ENCODE results near the gene PON1. TPM values are rescaled to one million over a fixed set of nuclear protein-coding genes. Genes with fewer than 3 reads are reported as not detected.

Gene PON1
- total RNA-seq, 1 experiment from 2014 or later = not detected

DNA sequence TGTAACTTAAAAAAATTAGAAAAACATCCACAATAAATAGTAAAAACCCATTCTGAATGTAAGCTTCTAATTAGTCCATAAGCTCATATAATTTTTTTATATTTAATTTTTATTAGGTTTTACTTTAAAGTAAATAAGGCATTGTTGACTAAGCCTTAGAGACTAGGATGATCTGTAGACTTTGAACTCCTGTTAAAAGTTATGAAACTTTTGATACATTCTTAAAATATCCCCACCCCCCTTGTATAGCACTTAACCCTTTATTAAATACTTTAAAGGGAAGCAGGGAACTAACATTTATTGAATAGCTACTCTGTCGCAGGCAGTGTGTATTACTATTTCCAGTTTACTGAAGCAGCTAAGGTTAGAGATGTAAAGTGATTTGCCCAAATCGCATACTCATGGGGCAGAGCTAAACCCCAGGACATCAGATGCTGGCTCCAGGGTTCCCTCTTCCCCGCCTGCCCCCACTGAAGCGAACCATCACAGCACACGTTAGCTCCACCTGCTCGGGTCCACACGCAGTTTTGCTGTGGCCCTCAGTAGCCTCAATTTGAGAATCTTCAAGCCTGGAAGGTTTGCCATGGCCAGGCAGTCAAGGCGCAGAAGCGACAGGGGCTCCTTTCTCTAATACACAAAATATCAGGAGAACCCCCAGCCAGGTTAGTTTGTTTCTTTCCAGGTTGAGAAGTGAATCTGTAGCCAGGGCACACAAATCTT, 762 bp downstream of the PON1 start:
- Mint-ChIP-seq H3K27ac (ENCODE audit: low read depth, unreplicated experiment) (no peak overlapping the region), H3K4me3 (ENCODE audit: unreplicated experiment) (no peak overlapping the region), H3K9me3 (ENCODE audit: unreplicated experiment) (peaks cover 9% of the 10 kb centered on the region), H3K27me3 (ENCODE audit: insufficient read depth, unreplicated experiment) (peaks cover 18% of the 10 kb centered on the region), H3K4me1 (ENCODE audit: insufficient read depth, unreplicated experiment) (no peaks in the 10 kb centered on the region), H3K36me3 (ENCODE audit: insufficient read depth, unreplicated experiment) (no peaks in the 10 kb centered on the region)
- TF ChIP-seq, protein P1, sequence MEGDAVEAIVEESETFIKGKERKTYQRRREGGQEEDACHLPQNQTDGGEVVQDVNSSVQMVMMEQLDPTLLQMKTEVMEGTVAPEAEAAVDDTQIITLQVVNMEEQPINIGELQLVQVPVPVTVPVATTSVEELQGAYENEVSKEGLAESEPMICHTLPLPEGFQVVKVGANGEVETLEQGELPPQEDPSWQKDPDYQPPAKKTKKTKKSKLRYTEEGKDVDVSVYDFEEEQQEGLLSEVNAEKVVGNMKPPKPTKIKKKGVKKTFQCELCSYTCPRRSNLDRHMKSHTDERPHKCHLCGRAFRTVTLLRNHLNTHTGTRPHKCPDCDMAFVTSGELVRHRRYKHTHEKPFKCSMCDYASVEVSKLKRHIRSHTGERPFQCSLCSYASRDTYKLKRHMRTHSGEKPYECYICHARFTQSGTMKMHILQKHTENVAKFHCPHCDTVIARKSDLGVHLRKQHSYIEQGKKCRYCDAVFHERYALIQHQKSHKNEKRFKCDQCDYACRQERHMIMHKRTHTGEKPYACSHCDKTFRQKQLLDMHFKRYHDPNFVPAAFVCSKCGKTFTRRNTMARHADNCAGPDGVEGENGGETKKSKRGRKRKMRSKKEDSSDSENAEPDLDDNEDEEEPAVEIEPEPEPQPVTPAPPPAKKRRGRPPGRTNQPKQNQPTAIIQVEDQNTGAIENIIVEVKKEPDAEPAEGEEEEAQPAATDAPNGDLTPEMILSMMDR (IDR thresholded peaks at IDR 0.05; ENCODE audit: unreplicated experiment) = no peak
- ChIA-PET CTCF (interaction anchor here (0.5 to 1.5 kb wide), 4 partner anchors 37 to 367 kb away, joined by 3 to 4 read pairs (median 3); no protein-coding TSS in a partner anchor), POLR2A (no interaction called here)
- no peak for DNase-seq (ENCODE audit: unreplicated experiment)
- BruUV-seq (replicated peaks) = no TSS peak
- intact Hi-C loops (cut with micrococcal nuclease) = no loop called here

DNA sequence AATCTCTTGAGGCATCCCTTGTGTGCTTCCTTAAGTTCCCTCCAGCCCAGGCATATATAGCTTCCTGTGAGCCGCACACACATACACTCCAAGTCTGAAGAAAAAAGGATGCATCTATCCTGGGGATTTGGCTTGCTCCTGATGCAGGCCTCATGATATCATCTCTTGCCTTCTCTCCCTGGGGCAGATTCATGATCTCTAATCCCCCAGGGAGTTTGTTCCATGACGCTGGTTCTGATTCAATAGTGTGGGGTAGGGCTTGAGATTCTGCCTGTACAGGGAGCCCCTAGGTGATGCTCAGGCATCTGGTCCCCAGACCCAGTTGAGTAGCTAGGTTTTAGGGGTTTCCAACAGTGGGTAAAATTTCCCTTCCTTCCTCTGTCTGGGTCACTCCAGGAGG, 1.5 kb downstream of the PON1 start:
- TF ChIP-seq, protein P1 (IDR thresholded peaks at IDR 0.05; ENCODE audit: unreplicated experiment) = no peak
- ChIA-PET POLR2A (no interaction called here), CTCF (interaction anchor here (0.6 to 1.5 kb wide), 3 partner anchors 36 to 367 kb away, joined by 3 to 4 read pairs (median 3); no protein-coding TSS in a partner anchor)
- intact Hi-C loops (cut with micrococcal nuclease) = no loop called here
- Mint-ChIP-seq H3K4me3 (ENCODE audit: unreplicated experiment) (no peak overlapping the region), H3K36me3 (ENCODE audit: insufficient read depth, unreplicated experiment) (no peaks in the 10 kb centered on the region), H3K9me3 (ENCODE audit: unreplicated experiment) (peaks cover 9% of the 10 kb centered on the region), H3K4me1 (ENCODE audit: insufficient read depth, unreplicated experiment) (no peaks in the 10 kb centered on the region), H3K27ac (ENCODE audit: low read depth, unreplicated experiment) (no peak overlapping the region), H3K27me3 (ENCODE audit: insufficient read depth, unreplicated experiment) (peaks cover 18% of the 10 kb centered on the region)
- BruUV-seq (replicated peaks) = no TSS peak
- no peak for DNase-seq (ENCODE audit: unreplicated experiment)

DNA sequence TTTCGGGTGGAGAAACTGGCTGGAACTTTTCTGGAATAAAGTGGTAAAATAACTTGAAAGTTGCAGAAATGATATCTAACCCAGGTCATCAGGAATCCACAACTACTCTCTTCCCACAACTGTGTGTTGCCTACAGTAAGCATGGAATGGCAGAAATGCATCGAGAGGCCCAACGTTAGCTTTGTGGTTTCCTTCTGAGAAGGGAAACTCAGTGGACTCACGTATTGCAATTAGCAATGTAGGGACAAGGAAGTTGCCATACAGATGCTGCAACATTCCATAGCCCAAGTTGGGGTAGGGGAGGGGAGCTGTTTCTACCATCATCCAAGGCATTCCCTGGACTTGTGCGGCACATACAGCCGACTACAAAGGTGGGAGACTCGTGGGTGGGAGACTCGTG, 1.9 kb downstream of the PON1 start:
- TF ChIP-seq, protein P1 (IDR thresholded peaks at IDR 0.05; ENCODE audit: unreplicated experiment) = no peak
- no peaks in the 10 kb centered on the region for H3K4me1 Mint-ChIP-seq (ENCODE audit: insufficient read depth, unreplicated experiment)
- POLR2A ChIA-PET = no interaction called here
- DNase-seq (ENCODE audit: unreplicated experiment) = no peak
- peaks cover 18% of the 10 kb centered on the region for H3K27me3 Mint-ChIP-seq (ENCODE audit: insufficient read depth, unreplicated experiment)
- CTCF ChIA-PET = interaction anchor here (0.7 to 1.5 kb wide), 3 partner anchors 36 to 983 kb away, joined by 3 to 4 read pairs (median 3); no protein-coding TSS in a partner anchor
- no peak overlapping the region for H3K4me3 Mint-ChIP-seq (ENCODE audit: unreplicated experiment)
- H3K27ac Mint-ChIP-seq (ENCODE audit: low read depth, unreplicated experiment) = no peak overlapping the region
- peaks cover 9% of the 10 kb centered on the region for H3K9me3 Mint-ChIP-seq (ENCODE audit: unreplicated experiment)
- no peaks in the 10 kb centered on the region for H3K36me3 Mint-ChIP-seq (ENCODE audit: insufficient read depth, unreplicated experiment)
- intact Hi-C loops (cut with micrococcal nuclease) = no loop called here
- BruUV-seq (replicated peaks) = no TSS peak

DNA sequence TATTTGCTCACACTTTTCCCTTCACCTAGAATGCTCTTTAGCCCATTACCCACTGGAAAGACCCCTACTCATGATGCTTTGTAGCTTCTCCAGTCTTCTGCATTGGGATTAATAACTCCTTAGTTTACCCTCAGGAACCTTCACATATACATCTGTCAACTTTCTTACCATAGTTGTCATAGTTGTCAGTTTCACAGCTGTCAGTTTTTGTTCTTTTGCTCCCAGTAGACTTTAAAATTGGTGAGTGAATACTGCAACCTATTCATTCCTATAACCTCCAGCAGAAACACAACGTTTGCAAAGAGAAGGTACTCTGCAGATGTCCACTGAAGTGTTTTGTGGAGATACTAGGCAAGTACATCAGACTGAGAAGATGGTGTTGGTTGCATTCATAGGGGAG, 2.6 kb downstream of the PON1 start:
- Mint-ChIP-seq H3K9me3 (ENCODE audit: unreplicated experiment) (peaks cover 9% of the 10 kb centered on the region), H3K27ac (ENCODE audit: low read depth, unreplicated experiment) (no peak overlapping the region), H3K4me1 (ENCODE audit: insufficient read depth, unreplicated experiment) (no peaks in the 10 kb centered on the region), H3K27me3 (ENCODE audit: insufficient read depth, unreplicated experiment) (peaks cover 18% of the 10 kb centered on the region), H3K4me3 (ENCODE audit: unreplicated experiment) (no peak overlapping the region), H3K36me3 (ENCODE audit: insufficient read depth, unreplicated experiment) (no peaks in the 10 kb centered on the region)
- intact Hi-C loops (cut with micrococcal nuclease) = no loop called here
- ChIA-PET CTCF (interaction anchor here (0.7 to 0.9 kb wide), 2 partner anchors 872 to 983 kb away, joined by 3 read pairs; no protein-coding TSS in a partner anchor), POLR2A (interaction anchor here (0.6 kb wide), 1 partner anchor 21 kb away, joined by 3 read pairs; no protein-coding TSS in a partner anchor)
- TF ChIP-seq, protein P1 (IDR thresholded peaks at IDR 0.05; ENCODE audit: unreplicated experiment) = no peak
- no peak for DNase-seq (ENCODE audit: unreplicated experiment)
- no TSS peak for BruUV-seq (replicated peaks)

All from MCF 10A (cell line).